22Rv1 (cell line): ENCODE results near the gene KCNK4.

Source experiments
- CTCF ChIP-seq: fragments of 450-650 bp; IDR thresholded peaks from 2 replicates; pipeline ENCODE4 v1.5.1; 2017; ENCODE audit warnings: mild to moderate bottlenecking
- ZFX ChIP-seq: fragments of 450-650 bp; IDR thresholded peaks from 2 replicates; pipeline ENCODE4 v1.6.1; 2017; ENCODE audit warnings: antibody characterized with exemption, borderline replicate concordance

- TF ChIP-seq CTCF (no peak), ZFX (no peak)
Measured at GRCh38 chr11:64334764-64335735, 43.9 kb downstream of the KCNK4 start.
